Activated CD4-positive, alpha-beta T cell treated with anti-CD3 and anti-CD28 coated beads, Interleukin-2, amount 10 ng/mL, durations not matched to agents 7 days and 5 days (primary cell): ENCODE measurements around the gene DAPK2. TPM values are rescaled to one million over a fixed set of nuclear protein-coding genes. Genes with fewer than 3 reads are reported as not detected.

ENCODE experiments used
- microRNA-seq: library from miRNA; unstranded; fragments of <30 nt; microRNA quantifications from one replicate; pipeline ENCODE4 v1.2.0, GENCODE V29; 2021; ENCODE audit warnings: borderline microRNAs expressed, borderline replicate concordance
- total RNA-seq, 2 experiments: library from RNA; stranded (reverse); gene quantifications; one replicate each; pipeline ENCODE4 v1.2.3, GENCODE V29; 2021

Gene DAPK2
- total RNA-seq, 2 experiments from 2014 or later: 0.83 to 0.87 TPM

Small RNA genes within 50 kb of the gene (microRNA-seq; reads per million reads assigned to microRNA genes)
- not detected for gene MIR422A

Other genes with a start within 250 kb of the DAPK2 start
- 100 to 1,000 TPM; 100 to 105 TPM for gene HERC1, start 212.5 kb downstream of the DAPK2 start, total RNA-seq
- 10 to 100 TPM; 67.3 to 77.7 TPM for gene CIAO2A, start 47.4 kb upstream of the DAPK2 start, total RNA-seq
- 100 to 1,000 TPM; 122 to 125 TPM for gene SNX1, start 49.5 kb upstream of the DAPK2 start, total RNA-seq
- under 1 TPM; 0.50 to 0.60 TPM for gene SNX22, start 105.2 kb upstream of the DAPK2 start, total RNA-seq
- gene PPIB, start 116.5 kb upstream of the DAPK2 start, total RNA-seq: 100 to 1,000 TPM; 347 to 380 TPM